CD4-positive, alpha-beta T cell treated with Interleukin-2 at 100 ng/mL for 4 hours (primary cell): ENCODE data around the gene PDZD2.
"Not testable (repeated sequence)": the region's sequence is repeated elsewhere in the genome, so short reads cannot be mapped to it uniquely, and the experiment has no call there.

Source experiments
- DNase-seq: peaks from one replicate; pipeline ENCODE4 v3.0.0-alpha.2; 2020; ENCODE audit warnings: low spot score

Gene PDZD2

GRCh38 chr5:31733371-31733770 is 94.4 kb downstream of the PDZD2 start:
- no peak for DNase-seq

- no peak for DNase-seq
Observed at GRCh38 chr5:31736127-31736526, 97.2 kb downstream of the PDZD2 start.

- no peak for DNase-seq
Observed at GRCh38 chr5:31738199-31738598, 99.3 kb downstream of the PDZD2 start.

- no peak for DNase-seq
Observed at GRCh38 chr5:31741496-31741895, 102.6 kb downstream of the PDZD2 start.

GRCh38 chr5:31743678-31744077 is 104.7 kb downstream of the PDZD2 start:
- no peak for DNase-seq

- DNase-seq, result no peak
Observed at GRCh38 chr5:31748458-31749172, 109.7 kb downstream of the PDZD2 start.

GRCh38 chr5:31750215-31750614 is 111.3 kb downstream of the PDZD2 start:
- DNase-seq, result no peak

- DNase-seq, result no peak
Observed at GRCh38 chr5:31751610-31752009, 112.7 kb downstream of the PDZD2 start.

GRCh38 chr5:31753700-31754357 is 114.9 kb downstream of the PDZD2 start:
- no peak for DNase-seq

GRCh38 chr5:31754358-31754704 is 115.4 kb downstream of the PDZD2 start:
- no peak for DNase-seq

GRCh38 chr5:31754741-31755675 is 116.1 kb downstream of the PDZD2 start:
- no peak for DNase-seq

GRCh38 chr5:31755676-31756230 is 116.8 kb downstream of the PDZD2 start:
- DNase-seq, result no peak

- DNase-seq, result no peak
Observed at GRCh38 chr5:31757806-31758205, 118.9 kb downstream of the PDZD2 start.

GRCh38 chr5:31758803-31759425 is 120.0 kb downstream of the PDZD2 start:
- DNase-seq, result no peak

- no peak for DNase-seq
Observed at GRCh38 chr5:31759925-31760324, 121.0 kb downstream of the PDZD2 start.

- no peak for DNase-seq
Observed at GRCh38 chr5:31761877-31762276, 122.9 kb downstream of the PDZD2 start.

- DNase-seq, result no peak
Observed at GRCh38 chr5:31763424-31763823, 124.5 kb downstream of the PDZD2 start.

- not testable (repeated sequence) for DNase-seq
Observed at GRCh38 chr5:31764687-31765086, 125.8 kb downstream of the PDZD2 start.

GRCh38 chr5:31767335-31768031 is 128.6 kb downstream of the PDZD2 start:
- DNase-seq, result no peak

- DNase-seq, result no peak
Observed at GRCh38 chr5:31768046-31768445, 129.1 kb downstream of the PDZD2 start.

GRCh38 chr5:31768784-31769183 is 129.9 kb downstream of the PDZD2 start:
- no peak for DNase-seq
